Nephron (organoid): Measurements from ENCODE around the gene KIF6.
A peak's percentile ranks its signal among the peaks of the same experiment; 100 is the strongest.

ENCODE experiments used
- H3K27ac Mint-ChIP-seq, 3 experiments: 2 replicates each; pipeline ENCODE4 v1.8.0; 2020; ENCODE audit warnings: mixed read lengths in 3 of 3, mild to moderate bottlenecking in 2 of 3, moderate library complexity in 1 of 3
- H3K27me3 Mint-ChIP-seq: 2 replicates; pipeline ENCODE4 v1.8.0; 2021; ENCODE audit warnings: low read depth, mild to moderate bottlenecking, moderate library complexity, mixed read lengths
- H3K36me3 Mint-ChIP-seq: 2 replicates; pipeline ENCODE4 v1.8.0; 2020; ENCODE audit warnings: low read depth, mixed read lengths
- H3K4me1 Mint-ChIP-seq: 2 replicates; pipeline ENCODE4 v1.8.0; 2020; ENCODE audit warnings: mixed read lengths
- H3K4me3 Mint-ChIP-seq, 3 experiments: 2 replicates each; pipeline ENCODE4 v1.8.0; 2020; ENCODE audit warnings: mild to moderate bottlenecking in 3 of 3, mixed read lengths in 3 of 3, moderate library complexity in 2 of 3
- H3K9me3 Mint-ChIP-seq: 2 replicates; pipeline ENCODE4 v1.8.0; 2020; ENCODE audit warnings: mixed read lengths
- CTCF ChIP-seq, 3 experiments: fragments of 200-600 bp; sonication (generic); IDR thresholded peaks; one replicate each; pipeline ENCODE4 v1.5.0; 2021; ENCODE audit warnings: antibody characterized with exemption in 3 of 3; ENCODE audit not compliant: unreplicated experiment in 3 of 3

Gene KIF6

DNA sequence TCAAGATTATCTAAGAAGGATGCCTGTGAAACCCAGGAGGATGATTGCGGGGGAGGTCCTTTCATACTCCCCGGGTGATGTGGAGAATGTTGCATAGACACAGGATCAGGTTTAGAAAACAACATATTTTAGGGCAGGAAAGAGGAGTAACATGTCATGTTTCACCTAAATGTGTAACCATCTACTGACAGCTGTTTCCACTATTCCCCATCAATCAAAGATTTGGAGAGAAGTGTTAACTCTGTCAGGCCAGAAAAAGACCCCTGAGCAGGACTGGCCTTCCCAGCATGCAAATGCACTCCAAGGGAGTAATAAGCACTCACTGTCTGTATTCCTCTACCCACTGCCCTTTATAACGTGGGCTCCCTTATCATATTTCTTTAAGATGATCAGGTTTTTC lies 254.7 kb downstream of the KIF6 start:
- TF ChIP-seq CTCF (IDR thresholded peaks at IDR 0.05; ENCODE audit: unreplicated experiment in 3 of 3), result no peak
- Mint-ChIP-seq H3K9me3 (peaks cover 3% of the 10 kb centered on the region), H3K27ac (peak overlapping the region; percentile 2 to 94 (median 68)), H3K4me1 (peaks cover 31% of the 10 kb centered on the region), H3K4me3 (no peak overlapping the region), H3K36me3 (no peaks in the 10 kb centered on the region), H3K27me3 (no peaks in the 10 kb centered on the region)

DNA sequence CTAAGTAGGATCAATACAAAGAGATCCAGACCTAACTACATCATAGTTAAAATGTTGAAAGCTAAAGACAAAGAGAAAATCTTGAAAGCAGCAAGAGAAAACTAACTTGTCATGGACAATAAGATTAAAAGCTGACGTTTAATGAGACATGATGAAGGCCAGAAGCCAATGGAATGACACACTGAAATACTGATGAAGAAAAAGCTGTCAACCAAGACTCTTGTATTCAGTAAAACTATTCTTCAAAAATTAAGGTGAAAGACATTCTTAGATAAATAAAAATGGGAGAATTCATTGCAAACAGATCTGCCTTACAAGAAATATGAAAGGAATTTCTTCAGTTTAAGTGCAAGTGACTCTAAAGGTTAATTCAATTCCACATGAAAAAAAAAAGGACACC lies 256.8 kb downstream of the KIF6 start:
- H3K9me3 Mint-ChIP-seq, result peaks cover 3% of the 10 kb centered on the region
- no peak overlapping the region for H3K4me3 Mint-ChIP-seq
- H3K27me3 Mint-ChIP-seq, result no peaks in the 10 kb centered on the region
- H3K4me1 Mint-ChIP-seq, result peaks cover 31% of the 10 kb centered on the region
- H3K36me3 Mint-ChIP-seq, result no peaks in the 10 kb centered on the region
- no peak for TF ChIP-seq CTCF (IDR thresholded peaks at IDR 0.05; ENCODE audit: unreplicated experiment in 3 of 3)
- no peak overlapping the region for H3K27ac Mint-ChIP-seq

DNA sequence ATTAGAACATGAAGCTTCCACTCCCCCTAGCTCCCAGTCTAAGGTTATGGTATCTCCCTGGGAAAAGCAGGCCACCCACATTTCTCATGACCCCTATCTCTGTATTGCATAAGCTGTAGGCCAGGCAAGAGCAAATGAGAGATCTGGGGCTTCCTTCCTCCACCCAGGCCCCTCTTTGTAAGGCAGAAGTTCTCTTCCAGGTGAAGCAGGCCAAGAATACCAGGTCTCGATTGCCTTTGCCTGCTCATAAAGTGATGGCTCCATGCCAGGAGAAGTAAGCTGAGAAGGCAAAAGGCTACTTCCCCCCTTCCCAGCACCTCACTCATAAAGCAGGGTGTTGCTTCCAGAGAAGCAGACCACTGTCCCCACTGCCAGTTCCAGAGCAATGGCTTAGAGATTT lies 258.6 kb downstream of the KIF6 start:
- Mint-ChIP-seq H3K4me3 (no peak overlapping the region), H3K36me3 (no peaks in the 10 kb centered on the region), H3K27me3 (no peaks in the 10 kb centered on the region), H3K4me1 (peaks cover 21% of the 10 kb centered on the region), H3K27ac (no peak overlapping the region), H3K9me3 (peaks cover 3% of the 10 kb centered on the region)
- no peak for TF ChIP-seq CTCF (IDR thresholded peaks at IDR 0.05; ENCODE audit: unreplicated experiment in 3 of 3)

GRCh38 chr6:39465539-39465938 lies 259.7 kb downstream of the KIF6 start:
- Mint-ChIP-seq H3K27me3 (no peaks in the 10 kb centered on the region), H3K36me3 (peaks cover 3% of the 10 kb centered on the region), H3K27ac (no peak overlapping the region), H3K4me1 (peaks cover 11% of the 10 kb centered on the region), H3K9me3 (peaks cover 7% of the 10 kb centered on the region), H3K4me3 (no peak overlapping the region)
- TF ChIP-seq CTCF (IDR thresholded peaks at IDR 0.05; ENCODE audit: unreplicated experiment in 3 of 3), result no peak

DNA sequence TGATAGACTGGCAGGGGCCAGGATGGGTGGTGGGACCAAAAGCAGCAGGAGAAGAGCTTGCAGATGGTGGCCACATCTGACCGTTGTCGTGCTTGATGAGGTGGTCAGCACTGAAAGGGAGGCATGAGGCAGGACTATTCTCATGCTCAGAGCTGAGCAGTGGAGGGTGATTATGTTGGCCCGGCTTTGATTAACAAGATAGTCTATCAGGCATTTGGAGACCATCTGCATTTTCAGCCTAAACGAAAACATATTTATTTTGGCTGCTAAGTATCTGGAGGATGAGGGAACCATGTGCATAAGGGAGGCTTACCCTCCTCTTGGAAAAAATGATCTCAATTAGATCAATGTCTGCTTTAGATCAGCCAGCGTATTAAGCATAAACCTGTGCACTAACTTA lies 261.1 kb downstream of the KIF6 start:
- H3K4me3 Mint-ChIP-seq, result no peak overlapping the region
- H3K36me3 Mint-ChIP-seq, result peaks cover 3% of the 10 kb centered on the region
- no peaks in the 10 kb centered on the region for H3K4me1 Mint-ChIP-seq
- no peak for TF ChIP-seq CTCF (IDR thresholded peaks at IDR 0.05; ENCODE audit: unreplicated experiment in 3 of 3)
- H3K27ac Mint-ChIP-seq, result peak overlapping the region in 1 of 3 experiments; percentile 14
- H3K27me3 Mint-ChIP-seq, result no peaks in the 10 kb centered on the region
- peaks cover 7% of the 10 kb centered on the region for H3K9me3 Mint-ChIP-seq

DNA sequence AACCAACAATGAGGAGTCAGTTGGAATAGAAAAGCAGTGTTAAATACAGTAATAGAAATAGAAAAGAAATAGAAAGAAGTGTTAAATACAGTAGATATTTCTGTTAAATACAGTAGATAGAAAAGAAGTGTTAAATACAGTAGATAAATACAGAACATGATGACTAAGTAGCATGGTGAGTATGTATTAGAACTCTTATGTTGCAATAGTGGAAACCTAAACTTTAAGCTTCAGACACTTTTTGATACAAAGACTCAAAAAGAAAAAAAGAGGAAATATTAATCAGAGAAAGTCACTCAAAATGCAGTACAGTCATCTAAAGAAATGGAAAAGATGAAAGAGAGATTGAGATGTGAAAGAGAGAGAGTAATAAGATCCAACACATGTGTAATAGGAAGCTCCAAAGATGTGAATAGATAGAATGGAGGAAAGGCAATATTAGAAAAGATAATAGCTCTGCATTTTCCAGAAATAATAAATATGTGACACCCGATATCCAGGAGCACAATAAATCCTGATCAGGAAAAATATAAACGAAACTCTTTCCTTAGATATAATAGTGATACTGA lies 271.2 kb downstream of the KIF6 start:
- peaks cover 31% of the 10 kb centered on the region for H3K4me1 Mint-ChIP-seq
- peak overlapping the region in 1 of 3 experiments; percentile 86 for H3K27ac Mint-ChIP-seq

More for the DNA sequence above, 271.2 kb downstream of the KIF6 start:
- Mint-ChIP-seq H3K4me3 (no peak overlapping the region), H3K27me3 (no peaks in the 10 kb centered on the region), H3K9me3 (peaks cover 12% of the 10 kb centered on the region), H3K36me3 (peaks cover 6% of the 10 kb centered on the region)
- no peak for TF ChIP-seq CTCF (IDR thresholded peaks at IDR 0.05; ENCODE audit: unreplicated experiment in 3 of 3)
